ENCODE measurements around the gene CHD1.

Gene CHD1

DNA sequence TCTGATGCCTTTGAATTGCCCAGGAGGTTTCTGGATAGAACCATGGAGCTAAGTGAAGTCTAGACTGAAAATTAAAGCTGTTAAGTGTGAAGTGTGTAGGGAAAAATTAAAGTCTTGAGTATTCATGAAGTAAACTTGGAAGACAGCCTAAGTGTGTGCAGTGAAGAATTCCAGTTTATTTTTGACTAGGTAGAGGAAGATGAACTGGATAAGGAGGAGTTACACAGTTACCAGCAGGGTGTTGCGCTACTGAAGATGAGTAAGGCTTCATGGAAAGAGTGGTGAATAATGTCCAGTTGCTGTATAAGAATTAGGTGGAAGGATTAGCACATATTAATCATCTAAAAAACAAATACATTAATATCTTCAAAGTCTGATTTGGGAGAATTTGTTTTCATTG, 5.7 kb upstream of the CHD1 start:
- DNase-seq: no peak

DNA sequence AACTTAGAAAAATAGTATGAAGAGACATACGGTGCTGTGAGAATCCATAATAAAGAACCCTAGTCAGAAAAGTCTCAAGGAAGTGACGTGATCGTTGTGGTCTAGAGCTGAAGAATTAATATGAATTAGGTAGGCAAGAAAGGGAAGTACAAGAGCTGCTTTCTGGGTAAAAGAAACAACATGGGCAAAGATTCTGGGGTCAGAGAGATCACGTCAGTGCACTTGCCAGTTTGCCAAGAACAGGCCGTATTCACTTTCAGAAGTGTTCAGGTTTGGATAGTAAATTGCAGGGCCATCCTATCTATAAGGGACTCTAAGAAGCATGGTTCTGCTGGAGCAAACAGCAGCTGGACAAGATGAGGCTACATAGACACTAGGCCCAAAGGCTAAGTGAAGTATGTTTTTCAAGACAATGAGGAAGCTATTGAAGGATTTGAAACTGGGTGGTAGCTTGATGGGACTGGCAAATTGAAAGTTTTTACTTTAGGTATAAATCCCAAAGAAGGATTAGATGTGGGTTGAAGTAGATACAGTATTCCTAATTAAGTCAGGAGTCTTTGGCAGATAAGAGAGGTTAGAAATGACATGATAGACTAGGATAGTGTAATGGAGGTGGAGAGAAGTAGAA, 4.8 kb upstream of the CHD1 start:
- DNase-seq: no peak

DNA sequence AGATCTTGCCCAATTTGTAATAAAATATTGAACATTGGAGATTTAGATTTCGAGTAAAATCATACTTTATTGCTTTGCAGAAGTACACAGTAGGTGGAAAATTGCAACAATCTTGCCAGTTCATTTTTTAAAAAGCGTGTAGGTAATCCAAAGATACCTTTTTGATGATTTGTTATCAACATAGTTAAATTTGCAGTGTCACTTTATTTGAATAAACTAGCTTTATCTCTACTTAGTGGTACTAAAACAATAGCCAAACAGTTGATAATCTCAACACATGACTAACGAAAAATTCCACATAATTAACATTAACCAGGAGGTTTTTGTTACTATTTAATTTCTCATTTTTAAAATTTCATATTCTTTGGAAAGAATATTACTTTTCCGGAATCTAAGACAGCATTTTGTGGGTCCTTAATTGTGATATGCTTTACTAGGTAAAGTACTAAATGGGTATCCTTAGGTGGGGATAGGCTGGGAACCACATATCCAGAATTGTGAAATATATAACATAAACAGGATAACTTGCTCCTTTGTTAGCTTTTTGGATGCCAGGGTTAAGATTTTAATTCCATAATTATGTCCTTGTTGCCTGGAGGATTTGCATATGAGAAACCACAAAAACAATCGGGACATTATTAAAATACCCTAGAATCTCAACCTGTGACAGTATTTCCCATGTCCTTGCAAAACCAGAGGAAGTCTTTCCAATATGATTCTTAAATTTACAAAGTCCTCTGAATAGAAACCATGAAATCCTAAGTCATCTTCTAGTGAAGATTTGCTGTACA, 2.4 kb upstream of the CHD1 start:
- no peak for DNase-seq

DNA sequence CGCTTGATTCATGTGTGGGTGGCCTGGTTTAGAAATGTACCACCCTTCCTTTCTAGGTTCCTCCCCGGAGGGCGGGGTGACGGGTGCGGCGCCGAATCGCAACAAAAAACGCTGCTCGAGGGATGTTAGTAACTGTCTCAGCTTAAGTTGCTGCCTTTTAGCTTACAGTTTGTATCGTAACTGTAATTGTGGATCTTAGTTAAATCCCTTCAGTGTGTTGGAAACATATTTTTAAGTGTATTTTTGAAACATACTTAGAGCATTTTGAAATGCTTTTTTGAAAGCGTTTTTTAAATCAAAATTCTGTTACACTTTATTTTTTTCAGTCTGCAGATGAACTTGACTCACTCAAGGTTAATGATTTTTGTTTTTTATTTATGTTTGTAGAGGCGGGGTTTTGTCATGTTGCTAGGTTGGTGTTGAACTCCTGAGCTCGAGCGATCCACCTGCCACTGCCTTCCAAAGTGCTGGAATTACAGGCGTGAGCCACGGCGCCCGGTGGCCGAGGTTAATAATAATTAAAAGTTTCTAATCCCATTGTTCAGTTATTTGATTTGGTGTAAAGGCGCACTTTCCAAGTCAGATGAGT, 997 bp upstream of the CHD1 start:
- DNase-seq: no peak

DNA sequence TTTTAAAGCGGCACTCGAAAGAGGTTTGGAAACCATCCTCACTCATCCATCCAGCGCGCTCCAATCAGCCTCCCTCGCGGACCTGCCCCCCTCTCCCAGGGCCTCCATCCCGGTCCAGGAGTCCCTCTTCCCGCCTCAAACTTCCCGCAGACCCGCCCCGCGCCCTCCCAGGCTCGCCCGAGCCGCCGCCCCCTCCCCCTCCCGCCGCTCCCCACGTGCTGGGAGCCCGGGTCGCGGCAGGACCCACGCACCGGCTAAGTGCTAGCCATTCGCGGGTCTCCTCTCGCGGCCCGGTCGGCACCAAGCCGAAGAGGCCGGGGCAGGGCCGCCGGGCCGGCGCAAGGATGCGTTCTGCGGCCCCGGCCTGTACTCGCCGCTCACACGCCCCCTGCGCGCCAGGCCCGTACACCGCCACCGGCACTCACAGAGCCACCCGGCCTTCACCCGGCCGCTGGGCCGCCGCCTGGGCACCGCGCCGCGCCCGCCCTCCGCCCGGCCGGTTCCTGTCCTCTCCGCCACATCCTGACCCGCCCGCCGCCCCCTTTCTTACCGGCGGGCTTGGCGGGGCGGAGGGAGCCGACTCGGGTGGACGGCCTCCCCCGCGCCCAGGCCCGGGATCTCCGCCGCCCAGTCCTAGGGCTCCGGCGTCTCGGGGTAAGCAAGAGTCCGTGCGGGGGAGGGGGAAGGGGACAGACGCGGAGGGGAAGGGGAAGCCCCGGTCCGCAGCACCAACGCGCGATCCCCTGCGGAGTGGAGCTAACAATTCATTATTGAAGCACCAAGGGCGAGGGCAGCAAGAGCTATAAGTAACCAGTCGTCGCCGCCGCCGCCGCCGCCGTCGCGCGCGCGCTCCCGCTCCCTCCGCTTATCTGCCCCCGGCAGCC, 576 bp downstream of the CHD1 start:
- DNase-seq: no peak

DNA sequence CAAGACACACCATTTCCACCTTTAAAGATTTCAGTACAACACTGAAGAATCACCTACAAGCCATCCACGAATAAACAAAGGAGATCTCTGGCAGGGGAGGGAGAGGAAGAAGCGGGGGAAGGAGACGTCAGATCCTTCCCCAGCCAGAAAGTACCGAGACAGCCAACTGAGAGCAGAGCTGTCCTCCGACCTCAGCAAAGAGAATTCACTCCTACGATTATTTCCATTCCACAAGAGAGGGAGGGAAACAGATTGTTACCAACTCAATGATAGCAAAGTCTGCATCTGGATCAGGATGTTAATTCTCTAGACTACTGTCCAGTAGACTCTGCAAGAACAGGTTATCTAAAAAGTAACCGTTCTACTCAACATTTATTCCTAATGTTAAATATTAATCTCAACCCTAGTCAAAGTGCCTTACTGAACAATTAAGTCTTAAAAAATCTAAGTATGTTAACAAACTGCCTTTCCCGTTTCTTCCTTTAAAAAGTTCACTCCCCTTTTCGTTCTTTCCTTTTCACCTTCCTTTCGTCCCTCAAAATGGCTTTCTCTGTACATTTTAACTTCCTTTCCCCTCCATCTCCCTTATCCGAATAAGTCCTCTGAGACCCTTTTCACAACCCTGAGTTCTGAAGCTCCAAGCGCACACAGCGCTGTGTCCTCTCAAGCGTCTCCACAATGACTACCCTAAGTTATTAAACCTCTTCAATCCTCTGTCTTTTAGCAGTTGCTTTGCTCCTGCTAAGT, 1.4 kb downstream of the CHD1 start:
- DNase-seq: no peak

DNA sequence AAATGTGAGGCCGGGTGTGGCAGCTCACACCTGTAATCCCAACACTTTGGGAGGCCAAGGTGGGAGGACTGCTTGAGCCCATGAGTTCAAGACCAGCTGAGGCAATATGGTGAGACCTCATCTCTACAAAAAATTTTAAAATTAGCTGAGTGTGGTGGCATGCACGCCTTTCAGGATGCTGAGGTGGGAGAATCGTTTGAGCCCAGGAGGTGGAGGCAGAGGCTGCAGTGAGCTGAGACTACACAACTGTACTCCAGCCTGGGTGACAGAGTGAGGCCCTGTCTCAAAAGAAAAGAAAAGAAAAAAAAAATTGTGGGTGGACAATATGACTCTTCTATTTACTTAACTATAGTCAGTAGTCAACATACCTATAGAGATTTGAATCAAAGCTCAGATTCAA, 4.8 kb downstream of the CHD1 start:
- no peak for DNase-seq

DNA sequence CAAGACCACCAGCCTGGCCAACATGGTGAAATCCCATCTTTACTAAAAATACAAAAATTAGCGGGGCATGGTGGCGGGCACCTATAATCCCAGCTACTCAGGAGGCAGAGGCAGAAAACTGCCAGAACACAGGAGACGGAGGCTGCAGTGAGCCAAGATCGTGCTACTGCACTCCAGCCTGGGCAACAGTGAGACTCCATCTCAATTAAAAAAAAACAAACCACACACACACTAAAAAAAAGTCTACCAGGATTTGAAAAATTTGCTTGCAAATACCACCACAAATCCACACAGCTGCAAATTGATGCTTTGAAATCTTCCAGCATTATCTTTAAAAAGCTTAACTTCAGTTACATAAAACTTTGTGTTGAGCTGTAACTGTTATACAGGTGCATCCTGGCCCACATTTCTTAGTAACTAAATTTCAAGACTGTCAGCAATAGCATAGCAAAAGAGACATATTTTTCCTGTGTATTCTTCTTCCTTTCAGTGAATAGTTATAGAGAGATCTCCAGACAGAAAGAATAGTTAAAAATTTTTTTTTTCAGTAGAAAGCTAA, 6.8 kb downstream of the CHD1 start:
- no peak for DNase-seq

DNA sequence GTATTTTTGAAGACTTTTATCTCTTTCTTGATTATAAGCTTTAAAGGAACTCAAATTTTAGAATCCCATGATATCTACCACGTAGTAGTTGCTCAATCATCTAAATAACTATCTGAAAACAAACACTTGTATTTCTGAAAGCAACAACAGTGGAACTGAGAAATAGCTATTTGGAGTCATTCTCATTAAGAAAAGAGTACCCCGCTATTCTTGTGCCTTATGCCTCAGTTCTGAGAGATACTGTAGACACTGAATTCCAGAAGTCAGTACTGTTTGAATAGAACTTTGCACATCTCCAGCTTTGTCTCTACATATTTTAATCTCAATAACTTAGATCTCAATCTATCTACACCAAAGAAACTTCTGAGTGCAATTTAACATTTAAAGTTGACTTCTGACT, 11.4 kb downstream of the CHD1 start:
- no peak for DNase-seq

DNA sequence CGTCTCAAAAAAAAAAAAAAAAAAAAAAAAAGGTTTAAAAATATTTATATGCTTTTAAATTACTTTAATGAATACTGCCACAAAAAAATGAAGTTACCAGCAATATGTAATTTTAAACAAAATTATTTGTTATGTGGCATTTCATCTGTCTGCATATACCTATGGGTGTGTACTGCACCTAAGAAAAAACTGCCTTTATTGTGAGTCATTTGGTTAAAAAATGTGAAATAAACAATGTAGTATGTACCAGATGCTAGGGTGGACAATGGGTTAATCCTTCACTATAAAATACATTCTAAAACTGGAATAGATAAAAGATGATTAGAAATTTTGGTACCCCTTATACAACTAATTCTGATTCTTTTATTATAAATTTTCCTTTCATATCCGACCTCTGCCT, 12.3 kb downstream of the CHD1 start:
- DNase-seq: no peak

DNA sequence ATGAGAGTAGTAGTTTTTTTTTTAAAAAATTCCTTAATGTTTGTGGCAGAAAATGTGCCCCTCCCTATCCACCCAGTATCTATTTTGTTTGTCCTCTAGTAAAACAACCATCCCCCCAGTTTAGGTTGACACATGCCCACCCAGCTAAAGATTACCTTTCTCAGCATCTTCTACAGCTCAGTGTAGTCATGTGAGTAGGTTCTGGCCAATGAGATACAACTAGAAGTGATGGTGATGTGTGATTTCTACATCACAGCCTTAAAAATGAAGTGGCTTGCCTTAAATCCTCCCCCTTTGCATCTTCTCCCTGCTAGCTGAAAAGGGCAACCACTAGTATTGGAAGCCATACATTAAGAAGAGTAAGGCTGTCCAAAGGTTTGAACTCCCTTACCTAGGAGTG, 14.9 kb downstream of the CHD1 start:
- DNase-seq: no peak

DNA sequence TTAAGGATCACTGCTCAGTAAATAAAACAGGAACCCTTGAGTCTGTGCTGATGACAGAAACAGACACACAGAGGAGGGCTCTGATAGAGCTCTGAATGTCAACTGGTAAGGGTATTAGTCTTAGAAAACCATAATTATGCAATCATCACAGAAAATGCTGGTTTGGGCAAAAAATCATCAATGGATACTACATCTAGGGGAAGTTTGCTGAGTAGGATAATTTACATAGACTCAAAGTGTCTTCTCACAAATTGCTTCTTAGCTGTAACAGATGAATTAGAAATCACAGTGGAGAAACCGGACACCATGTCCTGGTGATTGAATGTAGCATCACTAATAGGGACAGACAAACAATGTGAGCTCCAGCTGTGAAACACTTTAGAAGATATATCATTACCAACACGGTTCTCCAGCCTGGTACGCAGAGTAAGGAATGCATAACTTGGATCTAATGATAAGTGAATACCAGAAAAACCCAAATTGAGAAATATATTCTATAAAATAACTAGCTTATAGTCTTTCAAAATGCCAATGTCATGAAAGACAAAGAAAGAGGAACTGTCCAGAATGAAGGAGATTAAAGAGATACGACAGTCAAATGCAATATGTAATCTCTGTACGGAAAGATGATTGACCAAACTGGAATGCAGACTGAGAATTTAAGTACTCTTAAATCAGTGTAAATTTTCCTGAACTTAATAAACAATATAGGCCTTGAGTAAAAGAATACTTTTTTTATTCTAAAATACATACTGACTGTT, 17.3 kb downstream of the CHD1 start:
- DNase-seq: no peak

DNA sequence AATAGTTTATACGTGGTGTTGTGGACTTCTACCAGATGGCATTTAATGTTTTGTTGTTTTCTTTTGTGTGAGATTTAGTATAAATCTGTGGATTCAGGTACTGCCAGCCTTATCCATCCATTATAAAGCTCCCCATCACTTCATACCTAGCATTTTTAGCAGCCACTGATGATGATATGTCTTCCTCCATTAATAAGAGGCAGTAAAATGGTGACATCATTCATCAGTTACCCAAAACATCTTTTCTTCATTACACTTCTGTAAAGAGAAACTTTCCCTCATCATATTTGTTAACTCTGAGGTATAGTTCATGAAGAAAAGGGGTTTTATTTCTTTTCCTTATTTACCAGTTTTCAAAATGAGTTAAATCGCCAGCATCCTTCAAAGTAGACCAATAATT, 19.4 kb downstream of the CHD1 start:
- no peak for DNase-seq

DNA sequence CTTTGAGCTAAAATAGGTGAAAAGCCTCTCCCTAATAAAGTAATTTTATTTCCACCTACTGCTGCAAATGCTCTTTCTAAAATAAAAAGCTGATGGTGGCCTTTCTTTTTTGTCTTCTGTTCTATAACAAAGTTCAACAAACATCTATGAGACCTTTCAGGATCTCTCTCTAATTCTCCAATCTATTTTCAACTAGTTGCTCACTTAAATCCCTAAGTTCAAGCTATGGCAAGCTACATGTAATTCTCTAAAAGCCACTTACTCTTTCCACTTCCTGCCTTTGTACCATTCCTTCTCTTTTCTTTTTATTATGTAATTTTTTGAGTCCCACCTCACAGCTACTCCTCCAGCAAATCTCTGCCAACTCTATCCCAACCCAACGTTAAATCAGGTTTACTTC, 20.9 kb downstream of the CHD1 start:
- no peak for DNase-seq

DNA sequence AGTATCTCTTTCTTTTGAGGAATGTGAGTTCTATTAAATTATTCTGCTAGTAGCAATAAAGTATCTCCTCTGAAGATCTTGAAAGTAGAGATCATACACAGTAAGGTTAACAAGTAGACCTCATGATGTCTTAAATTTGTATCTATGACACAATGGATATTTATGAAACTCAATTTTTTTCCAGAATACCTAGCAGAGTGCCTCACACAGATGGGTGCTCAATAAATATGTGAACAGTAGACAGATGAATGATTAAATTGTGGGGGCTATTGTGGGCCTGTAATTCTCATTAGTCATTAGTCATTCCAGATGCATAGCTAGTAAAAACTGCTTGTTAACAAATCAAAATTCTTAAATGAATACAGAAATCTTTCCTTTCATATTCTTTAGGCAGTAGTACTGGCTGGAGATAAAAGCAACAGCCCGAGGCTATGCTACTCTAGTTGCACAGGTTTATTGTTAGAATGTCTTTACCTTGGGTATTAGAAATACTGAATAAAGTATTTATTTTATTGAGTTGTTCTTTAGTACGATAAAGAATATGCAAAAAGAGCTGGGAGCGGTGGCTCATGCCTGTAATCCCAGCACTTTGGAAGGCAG, 22.0 kb downstream of the CHD1 start:
- DNase-seq: no peak

DNA sequence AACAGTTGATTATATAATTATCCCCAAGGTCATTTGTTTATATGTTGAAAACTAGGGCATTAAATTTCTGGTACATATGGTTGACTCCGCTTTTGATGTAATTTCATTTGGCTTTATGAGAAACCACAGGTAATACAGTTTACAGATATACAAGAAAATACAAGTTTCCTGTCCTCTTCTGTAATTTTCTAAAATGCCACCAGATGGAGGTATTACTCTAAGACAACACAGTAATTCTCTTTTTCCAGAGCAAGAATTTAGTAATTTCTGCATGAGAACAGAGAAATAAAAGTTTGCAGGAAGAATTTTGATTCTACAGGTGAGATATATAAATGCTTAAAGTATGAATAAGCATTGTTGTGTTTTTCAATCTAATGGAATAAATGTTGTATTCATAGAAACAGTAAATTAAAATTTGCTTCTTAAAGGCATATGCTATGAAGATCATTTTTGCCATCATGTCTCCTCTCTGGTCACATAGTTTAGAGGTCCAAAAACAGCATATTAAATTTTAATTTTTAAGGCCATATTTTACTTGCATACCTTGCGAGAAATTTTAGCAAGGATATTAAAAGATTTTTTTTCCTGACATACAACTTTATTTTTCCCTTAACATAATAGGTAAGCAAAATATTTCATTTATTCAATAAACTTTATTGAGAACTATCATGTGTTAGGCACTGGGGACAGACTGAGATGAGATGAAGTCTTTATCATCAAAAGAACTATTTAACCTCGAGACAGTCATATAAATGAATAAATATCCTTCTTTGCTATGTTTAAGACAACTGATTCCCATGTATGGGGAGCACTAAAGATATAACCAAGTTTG, 22.7 kb downstream of the CHD1 start:
- DNase-seq: no peak

DNA sequence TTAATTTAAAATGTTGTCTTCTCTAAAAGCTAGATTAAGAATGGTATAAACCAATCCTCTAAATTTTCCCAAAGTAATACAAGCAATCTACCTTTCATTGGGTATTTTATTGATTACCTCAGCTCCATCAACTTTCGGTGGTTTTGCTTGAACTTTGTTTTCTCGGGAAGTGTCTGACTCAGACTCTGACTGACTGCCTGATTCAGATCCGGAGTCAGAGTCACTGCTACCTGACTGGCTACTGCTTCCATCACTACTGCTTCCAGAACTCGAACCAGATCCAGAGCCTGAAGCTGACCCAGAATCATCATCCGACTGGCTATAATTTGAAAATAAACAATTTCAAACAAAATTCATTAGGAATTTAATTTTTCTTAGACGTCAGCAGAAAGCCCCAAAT, 24.0 kb downstream of the CHD1 start:
- no peak for DNase-seq

DNA sequence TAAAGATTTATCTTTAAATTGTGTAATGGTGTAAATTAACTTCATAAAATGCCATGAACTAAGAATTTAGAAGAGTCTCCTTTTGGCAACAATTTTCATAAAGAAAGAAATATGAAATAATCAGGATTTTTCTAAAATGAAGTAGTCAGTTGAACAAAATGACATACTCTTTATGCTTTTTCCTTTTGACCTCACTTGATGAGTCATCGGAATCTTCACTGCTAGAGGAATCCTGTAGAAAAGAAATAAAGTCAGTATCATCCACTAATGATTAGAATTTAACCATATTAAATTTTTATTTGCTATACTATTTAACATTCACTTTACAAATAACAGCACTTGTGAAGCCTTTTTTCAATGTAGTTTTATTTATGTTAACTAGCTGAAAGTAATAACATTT, 26.1 kb downstream of the CHD1 start:
- no peak for DNase-seq

DNA sequence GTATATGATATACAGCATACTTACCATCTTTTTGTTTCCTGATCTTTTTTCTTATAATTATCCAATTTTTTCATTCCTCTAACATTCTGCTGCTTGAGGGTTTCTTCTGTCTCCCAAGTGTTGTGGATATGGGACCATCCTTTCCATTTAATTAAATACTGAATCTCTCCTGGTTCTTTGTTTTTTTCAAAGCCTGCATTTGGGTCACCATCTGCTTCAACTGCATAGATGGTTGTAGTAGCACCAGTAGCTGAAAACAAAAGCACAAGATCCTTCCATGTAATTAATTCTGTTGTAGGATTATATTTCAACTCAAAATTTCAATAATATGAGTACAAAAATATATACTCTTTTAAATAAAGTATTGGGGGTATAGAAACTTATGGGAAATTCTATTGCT, 29.4 kb downstream of the CHD1 start:
- DNase-seq: no peak

DNA sequence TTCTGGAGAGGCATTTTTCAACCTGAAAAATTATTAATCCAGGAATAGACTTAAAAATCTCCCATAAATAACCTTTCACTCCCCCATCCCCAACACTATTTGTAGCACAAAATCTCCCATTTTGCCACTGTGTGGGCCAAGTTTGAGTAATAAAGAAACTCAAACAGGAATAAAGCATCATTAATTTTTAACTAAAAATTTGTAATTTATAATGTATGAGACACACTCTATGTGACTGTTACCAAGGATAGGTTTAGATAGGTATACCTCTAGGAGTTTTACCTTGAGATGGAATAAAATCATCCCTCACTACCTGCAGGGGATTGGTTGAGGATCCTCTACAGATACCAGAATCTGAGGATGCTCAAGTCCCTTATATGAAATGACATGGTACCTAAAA, 30.1 kb downstream of the CHD1 start:
- no peak for DNase-seq

Data from NCI-H524 treated with DMSO at 0.1 percent for 48 hours (cell line).